RWPE2 (cell line): ENCODE results near the gene OBI1.

Source experiments
- ATAC-seq: fragments of 200-7000 bp; cut with Tn5 transposase; 3 replicates; pipeline ENCODE4 v1.9.1; 2021; ENCODE audit warnings: low read depth
- DNase-seq: peaks from one replicate; pipeline ENCODE4 v3.0.0-alpha.2; 2020; ENCODE audit warnings: low spot score
- H3K27ac ChIP-seq: fragments of 450-650 bp; 2 replicates; pipeline ENCODE4 v1.5.1; 2017; ENCODE audit warnings: mild to moderate bottlenecking; ENCODE audit not compliant: poor library complexity, severe bottlenecking
- H3K27me3 ChIP-seq: fragments of 250-450 bp; sonication (Bioruptor Pico); 2 replicates; pipeline ENCODE4 v1.5.1; 2021; ENCODE audit warnings: mild to moderate bottlenecking, moderate library complexity; ENCODE audit not compliant: insufficient read depth, poor library complexity, severe bottlenecking
- H3K36me3 ChIP-seq: fragments of 250-450 bp; sonication (Bioruptor Pico); 2 replicates; pipeline ENCODE4 v1.5.1; 2020; ENCODE audit warnings: low read depth, mild to moderate bottlenecking, moderate library complexity
- H3K4me1 ChIP-seq: fragments of 250-450 bp; sonication (Bioruptor Pico); 2 replicates; pipeline ENCODE4 v1.5.1; 2021; ENCODE audit warnings: mild to moderate bottlenecking, moderate library complexity; ENCODE audit not compliant: insufficient read depth, poor library complexity, severe bottlenecking
- H3K4me3 ChIP-seq: fragments of 250-450 bp; sonication (Bioruptor Pico); 2 replicates; pipeline ENCODE4 v1.5.1; 2021; ENCODE audit warnings: mild to moderate bottlenecking, moderate library complexity; ENCODE audit not compliant: severe bottlenecking
- H3K9me3 ChIP-seq: fragments of 250-450 bp; sonication (Bioruptor Pico); 2 replicates; pipeline ENCODE4 v1.5.1; 2021; ENCODE audit warnings: mild to moderate bottlenecking, moderate library complexity; ENCODE audit not compliant: severe bottlenecking
- TF ChIP-seq, protein P1 (sequence below): fragments of 450-650 bp; IDR thresholded peaks from one replicate; pipeline ENCODE4 v1.5.1; 2017; ENCODE audit warnings: mild to moderate bottlenecking, moderate library complexity; ENCODE audit not compliant: poor library complexity, severe bottlenecking

The OBI1 gene

DNA sequence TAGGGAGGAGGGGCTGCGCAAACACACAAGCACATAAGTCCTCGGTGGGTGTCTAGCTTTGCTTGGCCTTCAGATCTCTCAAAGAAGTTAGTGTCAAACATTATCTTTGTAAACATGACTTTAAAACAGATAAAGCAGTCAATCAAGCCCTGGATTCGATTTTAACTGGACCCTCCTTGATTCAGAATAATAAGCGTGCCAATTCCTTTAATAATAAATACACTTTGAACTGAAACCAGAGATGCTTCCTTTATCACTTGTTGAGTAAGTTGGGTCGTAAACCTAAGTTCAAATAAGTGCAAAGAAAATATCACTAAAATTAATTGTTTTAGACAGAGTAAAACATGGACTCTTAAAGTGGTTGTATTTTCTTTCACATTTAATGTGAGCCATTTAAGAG lies 86.5 kb downstream of the OBI1 start:
- TF ChIP-seq, protein P1, sequence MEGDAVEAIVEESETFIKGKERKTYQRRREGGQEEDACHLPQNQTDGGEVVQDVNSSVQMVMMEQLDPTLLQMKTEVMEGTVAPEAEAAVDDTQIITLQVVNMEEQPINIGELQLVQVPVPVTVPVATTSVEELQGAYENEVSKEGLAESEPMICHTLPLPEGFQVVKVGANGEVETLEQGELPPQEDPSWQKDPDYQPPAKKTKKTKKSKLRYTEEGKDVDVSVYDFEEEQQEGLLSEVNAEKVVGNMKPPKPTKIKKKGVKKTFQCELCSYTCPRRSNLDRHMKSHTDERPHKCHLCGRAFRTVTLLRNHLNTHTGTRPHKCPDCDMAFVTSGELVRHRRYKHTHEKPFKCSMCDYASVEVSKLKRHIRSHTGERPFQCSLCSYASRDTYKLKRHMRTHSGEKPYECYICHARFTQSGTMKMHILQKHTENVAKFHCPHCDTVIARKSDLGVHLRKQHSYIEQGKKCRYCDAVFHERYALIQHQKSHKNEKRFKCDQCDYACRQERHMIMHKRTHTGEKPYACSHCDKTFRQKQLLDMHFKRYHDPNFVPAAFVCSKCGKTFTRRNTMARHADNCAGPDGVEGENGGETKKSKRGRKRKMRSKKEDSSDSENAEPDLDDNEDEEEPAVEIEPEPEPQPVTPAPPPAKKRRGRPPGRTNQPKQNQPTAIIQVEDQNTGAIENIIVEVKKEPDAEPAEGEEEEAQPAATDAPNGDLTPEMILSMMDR: no peak

DNA sequence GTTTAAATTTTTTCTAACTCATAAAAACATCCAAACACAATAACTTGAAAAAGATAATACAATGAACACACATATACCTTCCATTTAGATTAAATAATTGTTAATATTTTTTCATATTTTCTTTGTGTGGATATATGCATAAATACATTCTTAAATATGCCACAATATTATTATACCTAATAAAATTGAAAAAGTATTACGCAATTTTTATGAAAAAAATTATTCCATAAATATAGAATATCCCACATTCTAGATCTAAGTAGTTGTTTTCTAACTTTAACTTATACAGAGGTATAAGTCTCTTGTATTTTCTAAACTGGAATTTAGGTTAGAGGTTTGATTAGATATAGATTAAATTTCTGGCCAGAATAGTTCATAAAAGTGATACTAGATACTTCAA lies 89.9 kb downstream of the OBI1 start:
- Histone ChIP-seq H3K27ac (no peak overlapping the region), H3K36me3 (no peaks in the 10 kb centered on the region), H3K4me1 (no peaks in the 10 kb centered on the region), H3K27me3 (no peaks in the 10 kb centered on the region), H3K4me3 (no peak overlapping the region), H3K9me3 (no peaks in the 10 kb centered on the region)
- DNase-seq (no peak), ATAC-seq (no peak)
- TF ChIP-seq, protein P1: no peak

More for the DNA sequence above, 86.5 kb downstream of the OBI1 start:
- Histone ChIP-seq H3K4me1 (no peaks in the 10 kb centered on the region), H3K36me3 (no peaks in the 10 kb centered on the region), H3K27me3 (no peaks in the 10 kb centered on the region), H3K4me3 (no peak overlapping the region), H3K9me3 (no peaks in the 10 kb centered on the region), H3K27ac (no peak overlapping the region)
- DNase-seq (no peak), ATAC-seq (no peak)

DNA sequence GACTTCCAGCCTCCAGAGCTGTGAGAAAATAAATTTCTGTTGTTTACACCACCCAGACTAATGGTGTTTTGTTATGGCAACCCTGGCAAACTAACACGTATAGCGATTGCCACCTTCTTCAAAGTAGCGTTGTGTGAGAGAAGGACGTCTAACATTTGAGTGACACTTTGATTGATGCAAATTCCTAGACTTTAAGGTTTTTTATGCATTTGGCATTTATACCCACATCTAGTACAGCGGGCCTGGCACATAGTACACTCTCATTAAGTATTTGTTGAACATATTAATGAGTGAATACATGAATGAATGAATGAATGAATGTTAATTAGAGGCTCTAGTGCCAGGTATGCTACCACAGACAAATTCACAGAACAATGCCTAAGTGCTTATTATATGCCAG lies 92.3 kb downstream of the OBI1 start:
- TF ChIP-seq, protein P1: no peak
- DNase-seq (no peak), ATAC-seq (no peak)
- Histone ChIP-seq H3K9me3 (no peaks in the 10 kb centered on the region), H3K27me3 (peaks cover 6% of the 10 kb centered on the region), H3K4me1 (no peaks in the 10 kb centered on the region), H3K4me3 (no peak overlapping the region), H3K27ac (no peak overlapping the region), H3K36me3 (no peaks in the 10 kb centered on the region)
